Cardiac muscle cell (in vitro differentiated cells and primary cell): ENCODE data around the gene SOX6. TPM values are rescaled to one million over a fixed set of nuclear protein-coding genes. Genes with fewer than 3 reads are reported as not detected.

ENCODE experiments used
- DNase-seq, 2 donors: peaks; one replicate each; pipeline versions ENCODE4 v3.0.0 to v3.0.0-alpha.2; 2010 to 2017; ENCODE audit warnings: low read depth in 1 of 2, low spot score in 1 of 2
- H3K27ac ChIP-seq: fragments of 200-600 bp; sonication (generic); 2 replicates; pipeline ENCODE4 v1.5.1; 2016
- H3K27me3 ChIP-seq: fragments of 200-600 bp; sonication (generic); 2 replicates; pipeline ENCODE4 v1.6.0; 2016; ENCODE audit warnings: control low read depth
- H3K36me3 ChIP-seq: fragments of 200-600 bp; sonication (generic); 2 replicates; pipeline ENCODE4 v1.5.1; 2016; ENCODE audit warnings: control low read depth
- H3K4me1 ChIP-seq: fragments of 200-600 bp; sonication (generic); 2 replicates; pipeline ENCODE4 v1.8.1; 2017; ENCODE audit warnings: low read depth, mild to moderate bottlenecking, mixed run types
- H3K4me3 ChIP-seq: fragments of 200-600 bp; sonication (generic); 2 replicates; pipeline ENCODE4 v1.5.1; 2016; ENCODE audit warnings: mild to moderate bottlenecking
- H3K9me3 ChIP-seq: fragments of 200-600 bp; sonication (generic); 2 replicates; pipeline ENCODE4 v1.5.1; 2017; ENCODE audit warnings: low read depth, mild to moderate bottlenecking, control low read depth
- CTCF ChIP-seq: IDR thresholded peaks from 2 replicates; pipeline ENCODE4 v1.5.1; 2012; ENCODE audit warnings: low read depth, mild to moderate bottlenecking, low read length
- polyA plus RNA-seq: library from polyadenylated mRNA; unstranded; fragments of >200 nt; fragmentation: Nextera tagmentation; extraction: Ambion mirVana; gene quantifications from 2 replicates; pipeline ENCODE4 v1.2.1, GENCODE V29; 2016
- total RNA-seq: library from RNA; depleted of rRNA; stranded (reverse); fragments of >200 nt; gene quantifications from 2 replicates; pipeline ENCODE4 v1.2.3, GENCODE V29; 2016

SOX6 gene
- total and polyA plus RNA-seq, 2 experiments from 2014 or later: 7.0 to 9.6 TPM

GRCh38 chr11:16194566-16194965 lies 161.8 kb downstream of the SOX6 start:
- DNase-seq: peak in 1 of 2 donors; percentile 76
- Histone ChIP-seq H3K27me3 (no peaks in the 10 kb centered on the region), H3K4me3 (no peak overlapping the region), H3K27ac (no peak overlapping the region), H3K4me1 (peaks cover 4% of the 10 kb centered on the region), H3K36me3 (no peaks in the 10 kb centered on the region), H3K9me3 (no peaks in the 10 kb centered on the region)
- no peak for TF ChIP-seq CTCF

- Histone ChIP-seq H3K27ac (no peak overlapping the region), H3K9me3 (no peaks in the 10 kb centered on the region)
- TF ChIP-seq CTCF: no peak
Measured at GRCh38 chr11:16193897-16194381, 162.4 kb downstream of the SOX6 start.

GRCh38 chr11:16191868-16192240 lies 164.5 kb downstream of the SOX6 start:
- no peaks in the 10 kb centered on the region for H3K36me3 ChIP-seq
- H3K4me3 ChIP-seq: no peak overlapping the region
- DNase-seq: no peak
- peaks cover 4% of the 10 kb centered on the region for H3K4me1 ChIP-seq
- H3K27ac ChIP-seq: peak overlapping the region; percentile 22
- no peaks in the 10 kb centered on the region for H3K9me3 ChIP-seq
- H3K27me3 ChIP-seq: no peaks in the 10 kb centered on the region
- TF ChIP-seq CTCF: no peak

More at GRCh38 chr11:16193897-16194381, 162.4 kb downstream of the SOX6 start:
- no peak overlapping the region for H3K4me3 ChIP-seq
- H3K27me3 ChIP-seq: no peaks in the 10 kb centered on the region
- peaks cover 4% of the 10 kb centered on the region for H3K4me1 ChIP-seq
- DNase-seq: peak in 1 of 2 donors; percentile 33
- H3K36me3 ChIP-seq: no peaks in the 10 kb centered on the region

GRCh38 chr11:16191212-16191867 lies 165.0 kb downstream of the SOX6 start:
- no peak overlapping the region for H3K4me3 ChIP-seq
- TF ChIP-seq CTCF: no peak
- no peak overlapping the region for H3K27ac ChIP-seq
- no peak for DNase-seq
- no peaks in the 10 kb centered on the region for H3K36me3 ChIP-seq
- H3K27me3 ChIP-seq: no peaks in the 10 kb centered on the region
- H3K9me3 ChIP-seq: no peaks in the 10 kb centered on the region
- peaks cover 4% of the 10 kb centered on the region for H3K4me1 ChIP-seq

GRCh38 chr11:16186680-16187079 lies 169.7 kb downstream of the SOX6 start:
- peaks cover under 1% of the 10 kb centered on the region for H3K4me1 ChIP-seq
- no peaks in the 10 kb centered on the region for H3K36me3 ChIP-seq
- DNase-seq: no peak
- no peaks in the 10 kb centered on the region for H3K9me3 ChIP-seq
- H3K27me3 ChIP-seq: no peaks in the 10 kb centered on the region
- no peak overlapping the region for H3K4me3 ChIP-seq
- no peak for TF ChIP-seq CTCF
- no peak overlapping the region for H3K27ac ChIP-seq
